Neural cell (in vitro differentiated cells): ENCODE data around the gene RDX.
"Not testable (repeated sequence)": the region's sequence is repeated elsewhere in the genome, so short reads cannot be mapped to it uniquely, and the experiment has no call there.

Source experiments
- CTCF ChIP-seq: fragments of 450-650 bp; IDR thresholded peaks from 2 replicates; pipeline ENCODE4 v1.5.1; 2014; ENCODE audit warnings: antibody characterized with exemption, mild to moderate bottlenecking, moderate library complexity; ENCODE audit not compliant: poor library complexity, severe bottlenecking
- POLR2AphosphoS5 ChIP-seq: IDR thresholded peaks from 2 replicates; pipeline ENCODE4 v1.6.1; 2012
- RAD21 ChIP-seq: fragments of 450-650 bp; conservative IDR thresholded peaks from 2 replicates; pipeline ENCODE4 v1.6.1; 2014; ENCODE audit warnings: antibody characterized with exemption, mild to moderate bottlenecking, moderate library complexity

GRCh38 chr11:110208678-110209312 lies 87.6 kb downstream of the RDX start:
- TF ChIP-seq POLR2AphosphoS5, CTCF, RAD21: not testable (repeated sequence)
